Loucy (cell line): ENCODE results near the gene KYNU.

Source experiments
- H2AFZ ChIP-seq: fragments of 200-600 bp; sonication (generic); 2 replicates; pipeline ENCODE4 v1.6.0; 2016; ENCODE audit warnings: antibody characterized with exemption, mild to moderate bottlenecking, low read length, moderate library complexity
- H3F3A ChIP-seq: fragments of 200-600 bp; 2 replicates; pipeline ENCODE4 v1.6.0; 2016; ENCODE audit warnings: antibody characterized with exemption, low read depth, mild to moderate bottlenecking
- H3K27me3 ChIP-seq: fragments of 200-600 bp; sonication (generic); 2 replicates; pipeline ENCODE4 v1.6.1; 2014; ENCODE audit warnings: low read length, mild to moderate bottlenecking; ENCODE audit not compliant: insufficient read depth, poor library complexity, severe bottlenecking
- H3K36me3 ChIP-seq: fragments of 200-600 bp; sonication (generic); 2 replicates; pipeline ENCODE4 v1.6.1; 2016; ENCODE audit warnings: low read length; ENCODE audit not compliant: insufficient read depth
- H3K4me1 ChIP-seq: fragments of 200-600 bp; sonication (generic); 2 replicates; pipeline ENCODE4 v1.5.1; 2014; ENCODE audit warnings: low read length, mild to moderate bottlenecking; ENCODE audit not compliant: insufficient read depth, poor library complexity, severe bottlenecking
- H3K4me2 ChIP-seq: fragments of 200-600 bp; sonication (generic); 2 replicates; pipeline ENCODE4 v1.6.0; 2014; ENCODE audit warnings: antibody characterized with exemption, low read length, low read depth, mild to moderate bottlenecking; ENCODE audit not compliant: poor library complexity, severe bottlenecking
- H3K4me3 ChIP-seq: fragments of 200-600 bp; sonication (generic); 2 replicates; pipeline ENCODE4 v1.5.1; 2014; ENCODE audit warnings: low read length, mild to moderate bottlenecking, mixed read lengths; ENCODE audit not compliant: poor library complexity, severe bottlenecking
- H3K79me2 ChIP-seq: fragments of 200-600 bp; sonication (generic); 2 replicates; pipeline ENCODE4 v1.6.1; 2014; ENCODE audit warnings: low read length; ENCODE audit not compliant: insufficient read depth
- H3K9ac ChIP-seq: fragments of 200-600 bp; sonication (generic); 2 replicates; pipeline ENCODE4 v1.6.0; 2014; ENCODE audit warnings: mild to moderate bottlenecking, low read depth, low read length, moderate library complexity; ENCODE audit not compliant: poor library complexity, severe bottlenecking
- H3K9me2 ChIP-seq: fragments of 200-600 bp; sonication (generic); replicated peaks from 2 replicates; pipeline ENCODE4 v1.6.1; 2016; ENCODE audit warnings: low read depth, low read length, mixed read lengths
- H3K9me3 ChIP-seq: fragments of 200-600 bp; sonication (generic); 2 replicates; pipeline ENCODE4 v1.6.1; 2014; ENCODE audit warnings: mild to moderate bottlenecking, antibody characterized with exemption, low read length, low read depth; ENCODE audit not compliant: insufficient read depth
- H4K20me1 ChIP-seq: fragments of 200-600 bp; sonication (generic); 2 replicates; pipeline ENCODE4 v1.6.0; 2014; ENCODE audit warnings: antibody characterized with exemption, low read length, mild to moderate bottlenecking; ENCODE audit not compliant: insufficient read depth, poor library complexity, severe bottlenecking
- CTCF ChIP-seq: fragments of 200-600 bp; sonication (generic); conservative IDR thresholded peaks from 2 replicates; pipeline ENCODE4 v1.5.1; 2014; ENCODE audit warnings: mild to moderate bottlenecking, antibody characterized with exemption, low read length
- EZH2phosphoT487 ChIP-seq: fragments of 200-600 bp; IDR thresholded peaks from 2 replicates; pipeline ENCODE4 v1.6.1; 2018; ENCODE audit warnings: antibody characterized with exemption, mild to moderate bottlenecking, moderate library complexity, borderline replicate concordance

The KYNU gene

GRCh38 chr2:142875010-142875409 is 2.5 kb upstream of the KYNU start:
- no peak overlapping the region for H2AFZ ChIP-seq
- H3K36me3 ChIP-seq = no peaks in the 10 kb centered on the region
- H3K9me3 ChIP-seq = no peaks in the 10 kb centered on the region
- no peaks in the 10 kb centered on the region for H3F3A ChIP-seq
- no peaks in the 10 kb centered on the region for H3K4me1 ChIP-seq
- no peak overlapping the region for H3K4me3 ChIP-seq
- H3K9ac ChIP-seq = no peak overlapping the region
- no peak overlapping the region for H3K4me2 ChIP-seq
- H3K79me2 ChIP-seq = no peaks in the 10 kb centered on the region
- no peak for TF ChIP-seq EZH2phosphoT487
- TF ChIP-seq CTCF = no peak
- no peaks in the 10 kb centered on the region for H3K9me2 ChIP-seq
- no peaks in the 10 kb centered on the region for H4K20me1 ChIP-seq
- H3K27me3 ChIP-seq = no peaks in the 10 kb centered on the region

DNA sequence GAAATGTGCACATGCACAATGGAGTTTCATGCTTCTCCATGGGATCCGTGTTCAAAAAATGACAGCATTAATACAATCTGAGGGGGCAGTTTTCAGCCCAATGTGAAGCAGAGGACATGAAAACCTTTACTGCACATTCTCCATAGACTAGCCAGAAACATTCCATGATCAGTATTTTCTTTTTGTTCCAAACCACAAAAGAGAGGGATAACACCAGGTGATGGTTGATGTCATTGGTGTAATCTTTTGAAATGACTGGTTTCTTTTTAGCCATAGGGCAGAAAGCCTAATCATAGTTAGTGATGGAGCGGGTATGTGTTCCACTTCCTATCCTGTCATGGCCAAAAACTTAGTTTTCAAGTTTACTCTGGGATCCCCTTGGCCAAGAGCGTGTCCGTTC is 1.8 kb upstream of the KYNU start:
- H2AFZ ChIP-seq = no peak overlapping the region
- H3K9ac ChIP-seq = no peak overlapping the region
- no peaks in the 10 kb centered on the region for H3K36me3 ChIP-seq
- H3K4me3 ChIP-seq = no peak overlapping the region
- no peaks in the 10 kb centered on the region for H4K20me1 ChIP-seq
- H3K4me2 ChIP-seq = no peak overlapping the region
- H3K4me1 ChIP-seq = no peaks in the 10 kb centered on the region
- no peaks in the 10 kb centered on the region for H3K27me3 ChIP-seq
- no peaks in the 10 kb centered on the region for H3K9me2 ChIP-seq
- H3F3A ChIP-seq = no peaks in the 10 kb centered on the region
- no peaks in the 10 kb centered on the region for H3K9me3 ChIP-seq
- H3K79me2 ChIP-seq = no peaks in the 10 kb centered on the region
- no peak for TF ChIP-seq EZH2phosphoT487
- no peak for TF ChIP-seq CTCF

DNA sequence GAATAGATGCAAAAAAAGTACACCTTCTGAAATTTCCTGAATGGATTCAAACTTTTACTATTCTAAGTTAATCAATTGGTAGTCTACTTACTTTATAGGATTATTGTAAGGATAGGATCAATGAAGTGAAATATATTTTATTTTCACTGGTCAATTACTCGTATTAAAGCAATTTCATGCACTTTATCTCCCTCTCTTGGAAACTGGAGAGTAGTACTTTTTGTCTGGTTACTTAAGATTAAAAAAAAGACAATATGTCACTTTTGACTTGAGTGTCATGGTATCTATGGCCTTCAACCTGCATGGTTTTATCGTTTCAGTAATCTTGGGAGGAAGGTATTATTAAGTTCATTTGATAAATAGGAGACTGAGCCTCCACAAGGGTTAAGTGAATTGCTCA is 1.0 kb upstream of the KYNU start:
- Histone ChIP-seq H3K4me3 (no peak overlapping the region), H3K9me3 (no peaks in the 10 kb centered on the region), H3K79me2 (no peaks in the 10 kb centered on the region), H2AFZ (no peak overlapping the region), H3K9me2 (no peaks in the 10 kb centered on the region), H3K36me3 (no peaks in the 10 kb centered on the region), H3K4me1 (no peaks in the 10 kb centered on the region), H3K4me2 (no peak overlapping the region), H3F3A (no peaks in the 10 kb centered on the region), H4K20me1 (no peaks in the 10 kb centered on the region), H3K9ac (no peak overlapping the region), H3K27me3 (no peaks in the 10 kb centered on the region)
- TF ChIP-seq EZH2phosphoT487 = no peak
- no peak for TF ChIP-seq CTCF
